GM19193 (cell line): ENCODE data around the gene AVL9.

Experiments
- POLR2A ChIP-seq: IDR thresholded peaks from 4 replicates; pipeline ENCODE4 v1.6.1; 2011; ENCODE audit not compliant: insufficient read depth, insufficient read length; ENCODE audit errors: extremely low read depth

AVL9 gene

GRCh38 chr7:32522746-32523530 is 27.6 kb downstream of the AVL9 start:
- no peak for TF ChIP-seq POLR2A

DNA sequence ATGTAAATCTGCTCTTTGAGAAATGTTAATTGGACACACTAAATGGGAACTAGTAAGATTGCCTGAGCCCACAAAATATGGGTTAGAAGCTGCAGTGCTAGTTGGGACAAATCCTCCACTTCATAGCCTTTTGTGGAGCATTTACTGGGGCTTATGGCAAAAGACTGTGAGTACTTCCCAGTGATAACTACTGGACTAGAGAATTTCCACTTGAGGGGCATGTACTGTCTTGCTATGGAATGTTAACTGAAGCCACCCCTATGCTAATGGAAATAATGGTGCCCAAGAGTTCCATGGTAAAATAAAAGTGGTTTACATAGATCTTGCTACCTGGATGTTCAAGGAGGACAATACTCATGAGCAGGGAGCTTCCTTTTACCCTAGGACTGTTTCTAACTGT is 29.3 kb downstream of the AVL9 start:
- no peak for TF ChIP-seq POLR2A

- TF ChIP-seq POLR2A = no peak
Observed at GRCh38 chr7:32525839-32526238, 30.6 kb downstream of the AVL9 start.

DNA sequence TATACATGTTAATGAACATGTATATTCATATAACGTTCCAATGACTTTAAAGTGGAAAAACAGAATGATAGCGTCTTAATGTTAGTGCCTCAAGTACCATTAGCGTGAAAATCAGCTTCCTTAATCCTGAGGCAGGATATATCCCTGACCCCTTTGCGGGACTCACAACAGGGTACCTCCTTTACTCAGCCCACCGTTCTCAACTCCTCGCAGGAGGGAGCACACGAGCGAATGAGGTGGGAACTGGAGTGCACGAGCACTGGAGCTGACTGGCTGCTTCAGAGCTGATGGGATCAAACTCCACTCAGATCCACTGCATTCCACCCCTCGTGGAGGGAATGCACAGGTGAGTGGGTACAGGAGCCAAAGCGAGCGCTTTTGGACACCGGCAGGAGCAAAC is 36.1 kb downstream of the AVL9 start:
- TF ChIP-seq POLR2A = no peak

DNA sequence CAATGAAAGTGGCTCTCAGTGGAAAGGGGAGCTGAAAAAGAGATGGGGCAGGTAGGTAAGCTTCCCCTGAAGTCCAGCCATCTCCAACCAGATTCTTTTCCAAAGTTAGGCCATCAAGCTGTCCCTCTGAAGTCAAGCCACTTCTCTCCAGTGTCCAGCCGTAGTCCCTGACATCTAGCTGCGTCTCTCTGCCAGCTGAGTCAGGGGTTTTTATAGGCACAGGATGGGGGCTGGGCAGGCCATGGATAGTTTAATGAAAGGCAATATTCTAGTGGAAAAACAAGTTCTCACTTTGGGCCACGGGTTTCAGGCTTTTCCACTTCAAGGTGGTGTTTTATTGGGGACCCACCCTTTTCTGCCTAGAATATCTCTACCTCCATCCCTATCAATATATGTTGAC is 36.8 kb downstream of the AVL9 start:
- no peak for TF ChIP-seq POLR2A

DNA sequence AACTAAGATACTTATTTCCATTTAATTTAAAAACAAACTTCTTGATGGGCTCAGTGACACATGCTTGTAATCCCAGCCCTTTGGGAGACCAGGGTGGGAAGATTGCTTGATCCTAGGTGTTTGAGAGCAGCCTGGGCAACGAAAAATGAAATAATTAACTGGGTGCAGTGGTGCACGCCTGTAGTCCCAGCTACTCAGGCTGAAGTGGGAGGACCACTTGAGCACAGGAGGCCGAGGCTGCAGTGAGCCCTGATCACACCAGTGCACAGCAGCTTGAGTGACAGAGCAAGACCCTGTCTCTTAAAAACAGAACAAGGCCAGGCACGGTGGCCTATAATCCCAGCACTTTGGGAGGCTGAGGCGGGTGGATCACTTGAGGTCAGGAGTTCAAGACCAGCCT is 37.4 kb downstream of the AVL9 start:
- TF ChIP-seq POLR2A = no peak

- no peak for TF ChIP-seq POLR2A
Observed at GRCh38 chr7:32533276-32534029, 38.2 kb downstream of the AVL9 start.

GRCh38 chr7:32535162-32535702 is 39.9 kb downstream of the AVL9 start:
- TF ChIP-seq POLR2A = no peak

DNA sequence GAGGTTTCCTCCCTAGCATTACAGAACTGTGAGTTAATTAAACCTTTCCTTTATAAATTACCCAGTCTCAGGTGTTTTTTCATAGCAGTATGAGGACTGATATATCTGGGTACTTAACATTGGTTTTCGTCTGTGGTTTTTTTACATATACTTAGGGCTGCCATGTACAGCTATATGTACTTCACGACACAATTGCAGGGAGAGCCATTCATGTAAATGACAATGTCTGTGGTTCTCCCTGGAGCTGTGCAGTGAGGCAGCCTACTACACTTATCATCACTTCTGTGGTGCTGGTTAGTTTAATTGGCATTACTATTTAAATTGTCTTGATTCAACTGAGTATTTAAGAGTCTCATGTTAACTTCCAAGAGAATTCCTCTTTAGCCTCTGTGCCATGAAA is 40.7 kb downstream of the AVL9 start:
- TF ChIP-seq POLR2A = no peak

DNA sequence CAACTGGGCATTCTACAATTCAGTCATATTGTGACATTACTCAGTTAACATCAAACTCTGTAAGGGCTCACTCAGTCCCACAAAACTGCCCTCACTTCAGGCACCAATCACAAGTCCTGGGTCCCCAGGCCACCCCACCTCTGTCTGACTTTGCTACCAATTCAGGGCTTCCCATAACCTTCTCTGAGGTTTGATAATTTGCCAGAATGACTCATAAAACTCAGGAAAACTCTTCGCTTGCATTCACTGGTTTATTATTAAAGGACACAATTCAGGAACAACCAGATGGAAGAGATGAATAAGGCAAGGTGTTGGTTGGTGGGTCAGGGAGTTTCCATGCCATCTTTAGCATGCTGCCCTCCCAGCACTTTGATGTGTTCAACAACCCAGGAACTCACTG is 41.3 kb downstream of the AVL9 start:
- TF ChIP-seq POLR2A = no peak

DNA sequence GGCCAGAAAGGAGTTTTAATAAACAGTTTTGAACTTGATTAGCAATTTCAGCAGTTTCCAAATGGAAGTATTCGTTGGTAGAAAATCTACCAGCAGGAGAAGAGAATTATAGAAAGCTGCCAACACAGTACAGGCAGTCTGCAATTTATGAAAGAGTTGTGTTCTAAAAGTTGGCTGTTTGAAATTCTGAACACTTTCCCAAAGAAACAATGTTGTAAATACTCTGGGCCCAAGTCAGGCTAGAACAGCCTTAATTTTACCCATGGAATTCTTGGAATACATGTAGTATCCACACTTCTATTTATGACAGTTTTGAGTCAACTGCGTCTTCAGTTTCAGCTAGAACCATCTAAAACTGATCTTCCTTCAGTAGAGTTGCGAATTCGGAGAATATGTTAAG is 42.5 kb downstream of the AVL9 start:
- no peak for TF ChIP-seq POLR2A

DNA sequence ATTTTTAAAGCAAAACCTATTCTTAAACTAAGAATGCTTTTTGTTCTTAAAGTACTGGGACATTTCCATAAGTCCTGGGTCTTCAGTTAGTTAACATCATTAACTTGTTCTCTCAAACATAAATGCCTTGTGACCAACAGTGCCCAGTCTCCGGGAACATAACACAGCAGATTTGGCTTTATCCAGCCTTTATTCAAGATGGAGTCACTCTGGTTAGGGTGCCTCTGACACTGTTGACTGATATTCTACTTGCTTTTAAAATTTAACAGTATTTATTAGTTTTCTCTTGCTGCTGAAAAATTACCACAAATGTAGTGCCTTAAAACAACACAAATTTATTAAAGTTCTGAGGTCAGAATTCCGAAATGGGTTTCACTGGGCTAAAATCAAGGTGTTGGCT is 44.1 kb downstream of the AVL9 start:
- TF ChIP-seq POLR2A = no peak

DNA sequence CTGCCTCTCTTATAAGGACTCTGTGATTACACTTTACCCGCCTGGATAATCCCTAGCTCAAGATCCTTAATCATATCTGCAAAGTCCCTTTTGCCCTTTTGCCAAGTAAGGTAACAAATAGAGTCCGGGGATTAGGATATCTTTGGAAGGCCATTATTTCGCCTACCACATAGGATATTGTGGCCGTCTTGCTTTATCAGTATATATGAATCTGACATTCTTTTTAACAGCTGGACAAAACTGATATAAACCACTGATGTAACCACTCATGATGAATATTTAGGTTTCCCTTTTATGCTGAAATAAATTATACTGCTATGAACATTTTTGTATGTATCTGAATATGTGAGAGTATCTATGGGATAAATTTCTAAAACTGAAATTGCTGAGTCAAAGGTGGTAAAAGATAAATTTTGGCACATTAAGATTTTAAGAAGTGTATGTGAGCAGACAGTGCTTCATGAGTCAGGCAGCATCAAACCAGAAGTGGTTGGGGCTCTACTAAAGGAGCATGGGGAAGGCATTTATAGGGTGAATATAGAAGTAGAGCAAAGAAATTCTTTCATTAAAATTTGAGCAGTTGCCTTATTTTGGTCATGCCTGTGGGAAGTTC is 44.7 kb downstream of the AVL9 start:
- TF ChIP-seq POLR2A = no peak

GRCh38 chr7:32542595-32542994 is 47.3 kb downstream of the AVL9 start:
- TF ChIP-seq POLR2A = no peak

DNA sequence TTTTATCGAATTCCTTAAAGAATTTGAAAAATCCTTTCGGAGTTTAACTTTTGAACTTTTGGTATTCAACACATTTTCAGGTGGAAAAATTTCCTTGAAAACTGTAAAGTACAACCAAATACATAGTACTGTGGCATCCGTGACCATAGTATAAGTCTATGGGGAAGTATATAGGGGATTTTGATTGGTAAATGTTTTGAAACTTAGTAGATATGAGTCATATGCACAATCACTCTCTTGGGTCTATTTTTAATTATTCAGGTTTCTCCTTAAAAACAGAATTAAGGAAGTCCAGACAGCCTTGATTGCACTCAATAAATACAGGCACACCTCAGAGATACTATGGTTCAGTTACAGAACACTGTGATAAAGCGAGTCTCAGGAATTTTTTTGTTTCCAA is 64.2 kb downstream of the AVL9 start:
- TF ChIP-seq POLR2A = no peak
